HEK293 (cell line): ENCODE results near the gene RIN3.

Source experiments
- CTCF ChIA-PET: fragments of 350-600 bp; formaldehyde crosslinking; extraction: SDS; loops from one replicate; lab custom pipeline; 2021; ENCODE audit warnings: antibody characterized with exemption; lab: Yijun Ruan, JAX
- POLR2A ChIA-PET: fragments of 300-600 bp; formaldehyde crosslinking; extraction: SDS; loops from one replicate; lab custom pipeline; 2020; ENCODE audit warnings: antibody characterized with exemption, inconsistent platforms; lab: Yijun Ruan, JAX
- H3K27ac ChIP-seq: fragments of 200-500 bp; sonication (Bioruptor generic); 2 replicates; pipeline ENCODE4 v1.5.1; 2014; ENCODE audit warnings: low read depth, low read length, control low read depth, inconsistent platforms; ENCODE audit errors: extremely low read depth
- H3K36me3 ChIP-seq, 2 experiments: fragments of 200-500 bp in 1 of 2; sonication (Bioruptor generic) in 1 of 2; 1 replicate in 1 of 2; 2 replicates in 1 of 2; pipeline ENCODE4 v1.5.1; 2014 to 2017; ENCODE audit warnings: inconsistent platforms in 2 of 2, low read length in 2 of 2; ENCODE audit not compliant: control insufficient read depth in 2 of 2, insufficient read depth in 1 of 2
- H3K4me1 ChIP-seq: fragments of 200-500 bp; sonication (Bioruptor generic); 2 replicates; pipeline ENCODE4 v1.5.1; 2014; ENCODE audit warnings: mild to moderate bottlenecking, low read length, inconsistent platforms; ENCODE audit not compliant: control insufficient read depth, insufficient read depth
- H3K4me3 ChIP-seq: 2 replicates; pipeline ENCODE4 v1.5.1; 2011; ENCODE audit warnings: low read depth, mild to moderate bottlenecking, control low read depth, low read length, moderate library complexity
- H3K9me3 ChIP-seq: fragments of 200-500 bp; sonication (Bioruptor generic); 2 replicates; pipeline ENCODE4 v1.5.1; 2014; ENCODE audit warnings: low read depth, low read length, inconsistent platforms; ENCODE audit not compliant: control insufficient read depth, insufficient read depth
- CTCF ChIP-seq: fragments of 450-650 bp; formaldehyde crosslinking; IDR thresholded peaks from 2 replicates; pipeline ENCODE4 v1.5.1; 2016; ENCODE audit warnings: missing biosample characterization, missing genetic modification characterization
- IKZF3 ChIP-seq: fragments of 450-650 bp; IDR thresholded peaks from 2 replicates; pipeline ENCODE4 v1.5.0; 2018; ENCODE audit warnings: missing biosample characterization, mild to moderate bottlenecking, missing genetic modification characterization, moderate library complexity
- MEIS1 ChIP-seq: sonication (generic); formaldehyde crosslinking; IDR thresholded peaks from 2 replicates; pipeline ENCODE4 v1.8.1; 2022; ENCODE audit warnings: missing genetic modification reagents, mild to moderate bottlenecking, borderline replicate concordance
- REST ChIP-seq: fragments of 450-650 bp; formaldehyde crosslinking; IDR thresholded peaks from 2 replicates; pipeline ENCODE4 v1.5.1; 2016; ENCODE audit warnings: missing biosample characterization, missing genetic modification characterization
- TRIM28 ChIP-seq: IDR thresholded peaks from 2 replicates; pipeline ENCODE4 v1.6.1; 2011; ENCODE audit warnings: low read length, control low read depth, borderline replicate concordance
- ZBTB8A ChIP-seq: fragments of 450-650 bp; formaldehyde crosslinking; IDR thresholded peaks from 2 replicates; pipeline ENCODE4 v1.5.1; 2016; ENCODE audit warnings: missing biosample characterization, missing genetic modification characterization
- ZEB2 ChIP-seq: fragments of 450-650 bp; formaldehyde crosslinking; IDR thresholded peaks from 2 replicates; pipeline ENCODE4 v1.5.1; 2016; ENCODE audit warnings: missing biosample characterization, missing genetic modification characterization
- ZNF16 ChIP-seq: fragments of 450-650 bp; formaldehyde crosslinking; IDR thresholded peaks from 2 replicates; pipeline ENCODE4 v1.5.1; 2016; ENCODE audit warnings: low read depth, missing biosample characterization, missing genetic modification characterization
- ZNF202 ChIP-seq: fragments of 450-650 bp; formaldehyde crosslinking; IDR thresholded peaks from 2 replicates; pipeline ENCODE4 v1.5.1; 2016; ENCODE audit warnings: missing biosample characterization, missing genetic modification characterization, borderline replicate concordance
- ZNF404 ChIP-seq: fragments of 450-650 bp; formaldehyde crosslinking; IDR thresholded peaks from 2 replicates; pipeline ENCODE4 v1.5.1; 2017; ENCODE audit warnings: missing biosample characterization, missing genetic modification characterization
- ZNF558 ChIP-seq: fragments of 450-650 bp; formaldehyde crosslinking; IDR thresholded peaks from 2 replicates; pipeline ENCODE4 v1.5.1; 2016; ENCODE audit warnings: missing biosample characterization, missing genetic modification characterization
- ZNF561 ChIP-seq: fragments of 450-650 bp; IDR thresholded peaks from 2 replicates; pipeline ENCODE4 v1.5.1; 2018; ENCODE audit warnings: missing biosample characterization, missing genetic modification characterization, borderline replicate concordance
- ZNF600 ChIP-seq: fragments of 450-650 bp; formaldehyde crosslinking; IDR thresholded peaks from 2 replicates; pipeline ENCODE4 v1.5.1; 2016; ENCODE audit warnings: missing biosample characterization, missing genetic modification characterization
- ZNF610 ChIP-seq: fragments of 450-650 bp; formaldehyde crosslinking; IDR thresholded peaks from 2 replicates; pipeline ENCODE4 v1.5.1; 2016; ENCODE audit warnings: missing biosample characterization, missing genetic modification characterization, borderline replicate concordance
- ZNF629 ChIP-seq: fragments of 450-650 bp; formaldehyde crosslinking; IDR thresholded peaks from 2 replicates; pipeline ENCODE4 v1.5.1; 2017; ENCODE audit warnings: missing biosample characterization, missing genetic modification characterization
- ZNF654 ChIP-seq: fragments of 450-650 bp; formaldehyde crosslinking; IDR thresholded peaks from 2 replicates; pipeline ENCODE4 v1.5.1; 2016; ENCODE audit warnings: low read depth, missing biosample characterization, missing genetic modification characterization
- TF ChIP-seq, protein P1 (sequence below): fragments of 450-650 bp; formaldehyde crosslinking; conservative IDR thresholded peaks from 2 replicates; pipeline ENCODE4 v1.5.1; 2016; ENCODE audit warnings: low read depth, missing biosample characterization, missing genetic modification characterization
- TF ChIP-seq, protein P2 (sequence below): fragments of 450-650 bp; formaldehyde crosslinking; IDR thresholded peaks from 2 replicates; pipeline ENCODE4 v1.5.1; 2016; ENCODE audit warnings: missing biosample characterization, missing genetic modification characterization, low read depth

Gene RIN3

DNA sequence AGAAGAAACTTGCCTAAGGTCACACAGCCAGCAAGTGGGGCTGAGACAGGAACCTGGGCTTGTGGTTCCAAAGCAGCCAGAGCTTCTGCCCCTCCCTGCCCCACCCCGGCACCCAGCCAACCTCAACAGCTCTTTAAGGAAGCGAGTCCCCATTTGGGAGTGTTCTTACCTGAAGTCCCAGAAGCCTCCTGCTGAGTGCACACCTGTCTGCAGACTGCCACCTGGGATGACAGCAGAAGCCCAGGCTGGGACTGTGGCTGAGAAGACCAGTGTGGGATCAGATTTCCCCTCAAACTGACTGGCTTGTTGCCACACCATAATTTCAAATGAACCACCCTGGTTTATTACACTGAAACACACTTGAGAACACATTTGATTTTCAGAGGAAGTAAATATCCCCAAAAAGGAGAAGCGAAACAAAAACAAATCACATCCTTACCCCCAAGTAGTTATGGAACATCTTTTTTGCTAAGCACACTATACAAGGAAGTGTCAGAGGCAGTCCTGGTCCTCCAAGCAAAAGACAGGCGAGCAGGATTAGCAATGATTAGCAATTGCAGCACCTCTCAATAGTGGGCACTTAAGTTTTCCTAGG lies 6.3 kb upstream of the RIN3 start (continued):
- TF ChIP-seq REST (tag by site-specific recombination), result no peak
- no peak for TF ChIP-seq MEIS1 (CRISPR knock-in tag)
- TF ChIP-seq ZNF404 (tag by site-specific recombination), result no peak
- no peak for TF ChIP-seq ZEB2 (tag by site-specific recombination)
- TF ChIP-seq ZBTB8A (tag by site-specific recombination), result no peak

GRCh38 chr14:92510972-92511371 lies 2.6 kb upstream of the RIN3 start:
- H3K4me1 ChIP-seq, result peaks cover 5% of the 10 kb centered on the region
- H3K4me3 ChIP-seq, result no peak overlapping the region
- no peak overlapping the region; the same call in 1 of the 2 replicates for H3K27ac ChIP-seq
- ChIA-PET CTCF (interaction anchor here (0.6 to 1.1 kb wide), 3 partner anchors 24 to 43 kb away, joined by 3 to 5 read pairs (median 4); no protein-coding TSS in a partner anchor), POLR2A (no interaction called here)
- TF ChIP-seq CTCF (tag by site-specific recombination) (0 out of 2 replicates have a peak, but pooled peaks have one; percentile 25), IKZF3 (no peak)
- H3K36me3 ChIP-seq, result no peaks in the 10 kb centered on the region
- no peaks in the 10 kb centered on the region for H3K9me3 ChIP-seq

DNA sequence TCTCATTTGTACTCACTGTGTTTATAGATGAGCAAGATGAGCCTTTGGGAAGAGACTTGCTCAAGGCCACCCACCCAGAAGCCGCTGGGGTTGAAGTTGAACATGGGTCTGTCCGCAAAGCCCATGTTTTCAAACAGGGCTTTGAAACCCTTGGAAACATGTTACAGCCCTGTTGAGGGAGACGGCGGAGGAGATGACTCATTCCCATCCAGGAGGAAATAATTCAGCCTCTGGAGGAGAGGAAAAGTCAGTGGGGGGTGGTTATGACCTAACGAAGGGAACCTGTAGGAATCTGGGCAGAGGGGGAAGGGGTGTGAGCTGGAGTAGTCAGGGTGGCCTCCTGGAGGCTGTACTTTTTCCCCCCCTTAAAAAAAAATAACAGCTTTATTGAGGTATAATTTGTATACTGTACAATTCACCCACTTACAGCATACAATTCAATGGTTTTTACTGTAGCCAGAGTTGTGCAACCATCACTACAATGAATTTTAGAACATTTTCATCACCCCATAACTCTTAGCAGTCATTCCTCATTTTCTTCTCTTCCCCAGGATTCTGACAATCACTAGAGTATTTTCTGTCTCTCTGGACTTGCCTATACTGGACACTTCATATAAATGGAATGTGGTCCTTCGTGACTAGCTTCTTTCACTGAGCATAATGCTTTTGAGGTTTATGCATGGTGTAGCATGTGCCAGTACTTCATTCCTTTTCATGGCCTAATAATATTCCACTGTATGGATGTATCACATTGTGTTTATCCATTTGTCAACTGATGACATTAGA lies 1.9 kb upstream of the RIN3 start:
- Histone ChIP-seq H3K9me3 (no peaks in the 10 kb centered on the region), H3K36me3 (no peaks in the 10 kb centered on the region), H3K4me3 (no peak overlapping the region), H3K4me1 (peaks cover 5% of the 10 kb centered on the region), H3K27ac (no peak overlapping the region; the same call in 1 of the 2 replicates)
- ChIA-PET CTCF (interaction anchor here (0.6 to 0.7 kb wide), 2 partner anchors 160 to 228 kb away, joined by 3 read pairs; no protein-coding TSS in a partner anchor), POLR2A (no interaction called here)
- TF ChIP-seq TRIM28, result no peak
- TF ChIP-seq ZNF202 (tag by site-specific recombination), result no peak
- no peak for TF ChIP-seq ZNF610 (tag by site-specific recombination)
- peak; percentile 83 for TF ChIP-seq ZNF600 (tag by site-specific recombination)
- no peak for TF ChIP-seq ZNF654 (tag by site-specific recombination)
- peak; percentile 46; the same call in 1 of the 2 replicates for TF ChIP-seq ZNF561 (tag by site-specific recombination)
- peak; percentile 92 for TF ChIP-seq ZNF629
- TF ChIP-seq, protein P1, sequence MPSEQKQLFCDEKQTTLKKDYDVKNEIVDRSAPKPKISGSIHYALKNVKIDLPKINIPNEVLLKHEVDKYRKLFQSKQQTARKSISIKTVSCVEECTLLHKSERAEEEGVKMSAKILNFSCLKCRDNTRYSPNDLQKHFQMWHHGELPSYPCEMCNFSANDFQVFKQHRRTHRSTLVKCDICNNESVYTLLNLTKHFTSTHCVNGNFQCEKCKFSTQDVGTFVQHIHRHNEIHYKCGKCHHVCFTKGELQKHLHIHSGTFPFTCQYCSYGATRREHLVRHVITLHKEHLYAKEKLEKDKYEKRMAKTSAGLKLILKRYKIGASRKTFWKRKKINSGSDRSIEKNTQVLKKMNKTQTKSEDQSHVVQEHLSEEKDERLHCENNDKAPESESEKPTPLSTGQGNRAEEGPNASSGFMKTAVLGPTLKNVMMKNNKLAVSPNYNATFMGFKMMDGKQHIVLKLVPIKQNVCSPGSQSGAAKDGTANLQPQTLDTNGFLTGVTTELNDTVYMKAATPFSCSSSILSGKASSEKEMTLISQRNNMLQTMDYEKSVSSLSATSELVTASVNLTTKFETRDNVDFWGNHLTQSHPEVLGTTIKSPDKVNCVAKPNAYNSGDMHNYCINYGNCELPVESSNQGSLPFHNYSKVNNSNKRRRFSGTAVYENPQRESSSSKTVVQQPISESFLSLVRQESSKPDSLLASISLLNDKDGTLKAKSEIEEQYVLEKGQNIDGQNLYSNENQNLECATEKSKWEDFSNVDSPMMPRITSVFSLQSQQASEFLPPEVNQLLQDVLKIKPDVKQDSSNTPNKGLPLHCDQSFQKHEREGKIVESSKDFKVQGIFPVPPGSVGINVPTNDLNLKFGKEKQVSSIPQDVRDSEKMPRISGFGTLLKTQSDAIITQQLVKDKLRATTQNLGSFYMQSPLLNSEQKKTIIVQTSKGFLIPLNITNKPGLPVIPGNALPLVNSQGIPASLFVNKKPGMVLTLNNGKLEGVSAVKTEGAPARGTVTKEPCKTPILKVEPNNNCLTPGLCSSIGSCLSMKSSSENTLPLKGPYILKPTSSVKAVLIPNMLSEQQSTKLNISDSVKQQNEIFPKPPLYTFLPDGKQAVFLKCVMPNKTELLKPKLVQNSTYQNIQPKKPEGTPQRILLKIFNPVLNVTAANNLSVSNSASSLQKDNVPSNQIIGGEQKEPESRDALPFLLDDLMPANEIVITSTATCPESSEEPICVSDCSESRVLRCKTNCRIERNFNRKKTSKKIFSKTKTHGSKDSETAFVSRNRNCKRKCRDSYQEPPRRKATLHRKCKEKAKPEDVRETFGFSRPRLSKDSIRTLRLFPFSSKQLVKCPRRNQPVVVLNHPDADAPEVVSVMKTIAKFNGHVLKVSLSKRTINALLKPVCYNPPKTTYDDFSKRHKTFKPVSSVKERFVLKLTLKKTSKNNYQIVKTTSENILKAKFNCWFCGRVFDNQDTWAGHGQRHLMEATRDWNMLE (tag by site-specific recombination), result peak; percentile 42; the same call in 1 of the 2 replicates
- no peak for TF ChIP-seq ZNF16 (tag by site-specific recombination)
- TF ChIP-seq, protein P2, sequence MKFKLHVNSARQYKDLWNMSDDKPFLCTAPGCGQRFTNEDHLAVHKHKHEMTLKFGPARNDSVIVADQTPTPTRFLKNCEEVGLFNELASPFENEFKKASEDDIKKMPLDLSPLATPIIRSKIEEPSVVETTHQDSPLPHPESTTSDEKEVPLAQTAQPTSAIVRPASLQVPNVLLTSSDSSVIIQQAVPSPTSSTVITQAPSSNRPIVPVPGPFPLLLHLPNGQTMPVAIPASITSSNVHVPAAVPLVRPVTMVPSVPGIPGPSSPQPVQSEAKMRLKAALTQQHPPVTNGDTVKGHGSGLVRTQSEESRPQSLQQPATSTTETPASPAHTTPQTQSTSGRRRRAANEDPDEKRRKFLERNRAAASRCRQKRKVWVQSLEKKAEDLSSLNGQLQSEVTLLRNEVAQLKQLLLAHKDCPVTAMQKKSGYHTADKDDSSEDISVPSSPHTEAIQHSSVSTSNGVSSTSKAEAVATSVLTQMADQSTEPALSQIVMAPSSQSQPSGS (tag by site-specific recombination), result 0 out of 2 replicates have a peak, but pooled peaks have one; percentile 22
- peak; percentile 44; the same call in 1 of the 2 replicates for TF ChIP-seq ZNF558 (tag by site-specific recombination)
